ENCODE results near the gene RNF167.

DNA sequence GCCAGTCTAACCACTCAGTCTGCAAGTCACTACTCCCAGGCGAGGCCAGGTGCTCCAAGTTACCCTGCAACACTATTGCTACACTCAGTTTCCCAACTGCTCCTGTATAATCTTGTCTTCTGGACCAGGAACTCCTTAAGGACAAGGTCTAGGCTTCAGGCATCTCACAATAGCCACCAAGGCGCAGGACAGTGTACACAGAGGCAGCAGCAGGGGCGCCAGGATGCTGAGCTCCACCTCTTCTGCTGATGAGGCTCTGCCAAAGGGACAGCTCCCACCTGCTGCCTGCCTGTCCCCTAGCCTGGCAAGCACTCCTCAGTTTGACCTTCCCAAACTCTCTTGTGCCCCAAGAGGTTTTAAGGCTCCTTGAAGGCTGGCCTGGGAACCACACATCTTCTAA lies 3.6 kb upstream of the RNF167 start:
- TF ChIP-seq EZH2phosphoT487 (IDR thresholded peaks at IDR 0.05; ENCODE audit: insufficient read depth, low read depth): no peak
- no peak for TF ChIP-seq EZH2 (IDR thresholded peaks at IDR 0.05; ENCODE audit: insufficient read depth, poor library complexity, severe bottlenecking)
